GM19395 (cell line): ENCODE data around the gene NAA80.
"Not testable (repeated sequence)": the region's sequence is repeated elsewhere in the genome, so short reads cannot be mapped to it uniquely, and the experiment has no call there.

ENCODE experiments used
- ATAC-seq: cut with Tn5 transposase; IDR thresholded peaks from one replicate; pipeline ENCODE4 v1.9.1; 2021; ENCODE audit warnings: mild to moderate bottlenecking, moderate library complexity; ENCODE audit not compliant: unreplicated experiment

NAA80 gene

GRCh38 chr3:50293079-50293801 lies 6.0 kb downstream of the NAA80 start:
- no peak for ATAC-seq

GRCh38 chr3:50292159-50293078 lies 6.8 kb downstream of the NAA80 start, which contains the start of gene IFRD2:
Gene IFRD2 (minus strand): TSS chr3:50292429. CDS start chr3:50292274, 155 bp downstream.
- ATAC-seq, result peak; percentile 93

- ATAC-seq, result no peak
These were observed 9.0 kb downstream of the NAA80 start for GRCh38 chr3:50290161-50290641.

GRCh38 chr3:50289130-50289529 lies 10.1 kb downstream of the NAA80 start:
- ATAC-seq, result no peak

- ATAC-seq, result no peak
These were observed 10.7 kb downstream of the NAA80 start for GRCh38 chr3:50288387-50289007.

DNA sequence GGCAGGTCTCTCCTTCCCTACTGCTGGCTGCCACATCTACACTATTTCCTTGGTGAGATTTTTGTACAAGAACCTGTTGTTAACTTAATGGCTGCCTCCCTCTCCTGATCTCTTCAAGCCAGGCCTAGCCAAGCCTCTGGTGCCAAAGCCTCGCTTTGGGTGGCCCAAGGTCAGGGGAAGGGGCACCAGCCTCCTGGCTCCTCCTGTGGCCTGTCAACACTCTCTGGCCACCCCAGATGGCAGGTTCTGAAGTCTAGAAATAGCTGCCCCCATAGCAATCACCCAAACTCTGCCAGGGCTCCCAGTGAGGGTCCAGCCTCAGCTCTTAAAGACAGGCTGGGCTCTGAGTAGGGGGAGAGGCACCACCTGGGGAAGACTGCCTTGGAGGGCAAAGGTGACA lies 11.9 kb downstream of the NAA80 start:
- ATAC-seq, result no peak

- no peak for ATAC-seq
These were observed 12.6 kb downstream of the NAA80 start for GRCh38 chr3:50286322-50287227.

GRCh38 chr3:50284121-50284520 lies 15.1 kb downstream of the NAA80 start:
- not testable (repeated sequence) for ATAC-seq

DNA sequence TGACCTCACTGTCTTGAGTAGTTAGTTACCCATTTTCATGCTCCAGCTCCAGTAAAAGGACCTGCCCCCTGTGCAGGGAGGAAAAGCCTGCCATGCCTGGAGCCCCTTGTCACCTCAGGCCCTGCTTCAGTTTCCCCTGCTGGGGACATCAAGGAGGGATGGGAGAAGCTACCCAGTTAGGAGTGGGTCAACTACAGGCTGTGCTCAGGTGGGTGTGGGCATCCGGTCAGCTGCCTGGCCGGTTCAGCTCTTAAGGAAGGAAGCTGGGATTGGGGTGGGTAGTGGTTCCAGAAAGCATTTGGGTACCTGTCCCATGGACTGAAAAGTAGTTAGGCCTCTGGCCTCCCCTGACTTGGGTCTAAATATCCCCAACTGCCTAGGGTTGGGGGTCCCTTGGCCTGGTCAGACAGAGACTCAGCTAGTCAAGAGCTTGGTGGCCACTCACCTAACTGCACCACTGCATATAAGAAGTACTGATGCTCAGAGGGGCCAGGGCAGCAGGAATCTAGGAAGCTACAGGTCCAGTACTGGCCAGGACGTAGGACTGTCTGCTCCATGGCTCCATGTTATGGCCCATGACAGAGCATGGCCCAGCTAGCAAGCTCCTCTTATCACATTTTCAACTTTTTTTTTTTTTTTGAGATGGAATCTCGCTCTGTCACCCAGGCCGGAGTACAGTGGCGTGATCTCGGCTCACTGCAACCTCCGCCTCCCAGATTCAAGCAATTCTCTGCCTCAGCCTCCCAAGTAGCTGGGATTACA lies 19.8 kb downstream of the NAA80 start:
- no peak for ATAC-seq

DNA sequence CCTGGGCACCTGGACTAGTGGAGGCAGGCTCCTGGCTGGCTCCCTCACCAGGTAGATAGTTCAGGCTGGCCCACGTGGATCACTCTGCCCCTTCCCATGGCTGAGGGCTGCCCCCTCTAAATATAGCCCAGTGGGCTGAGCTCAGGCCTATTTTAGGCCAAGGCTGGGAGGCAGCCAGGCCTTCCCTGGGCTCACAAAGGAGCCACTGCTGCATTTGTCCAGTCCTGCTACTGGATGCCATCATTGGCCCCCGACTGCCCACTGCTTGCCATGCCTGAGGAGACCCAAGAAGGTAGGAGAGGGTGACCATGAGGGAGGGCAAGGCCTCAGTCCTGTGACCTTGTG lies 20.4 kb downstream of the NAA80 start, which contains the start of gene LSMEM2:
TSS of gene LSMEM2 (plus strand) at position 208 of the 345 bp plus-strand sequence. CDS start at position 235, 27 bp downstream.
- no peak for ATAC-seq

GRCh38 chr3:50278123-50278879 lies 20.9 kb downstream of the NAA80 start:
- no peak for ATAC-seq

GRCh38 chr3:50276762-50277101 lies 22.5 kb downstream of the NAA80 start:
- ATAC-seq, result no peak

DNA sequence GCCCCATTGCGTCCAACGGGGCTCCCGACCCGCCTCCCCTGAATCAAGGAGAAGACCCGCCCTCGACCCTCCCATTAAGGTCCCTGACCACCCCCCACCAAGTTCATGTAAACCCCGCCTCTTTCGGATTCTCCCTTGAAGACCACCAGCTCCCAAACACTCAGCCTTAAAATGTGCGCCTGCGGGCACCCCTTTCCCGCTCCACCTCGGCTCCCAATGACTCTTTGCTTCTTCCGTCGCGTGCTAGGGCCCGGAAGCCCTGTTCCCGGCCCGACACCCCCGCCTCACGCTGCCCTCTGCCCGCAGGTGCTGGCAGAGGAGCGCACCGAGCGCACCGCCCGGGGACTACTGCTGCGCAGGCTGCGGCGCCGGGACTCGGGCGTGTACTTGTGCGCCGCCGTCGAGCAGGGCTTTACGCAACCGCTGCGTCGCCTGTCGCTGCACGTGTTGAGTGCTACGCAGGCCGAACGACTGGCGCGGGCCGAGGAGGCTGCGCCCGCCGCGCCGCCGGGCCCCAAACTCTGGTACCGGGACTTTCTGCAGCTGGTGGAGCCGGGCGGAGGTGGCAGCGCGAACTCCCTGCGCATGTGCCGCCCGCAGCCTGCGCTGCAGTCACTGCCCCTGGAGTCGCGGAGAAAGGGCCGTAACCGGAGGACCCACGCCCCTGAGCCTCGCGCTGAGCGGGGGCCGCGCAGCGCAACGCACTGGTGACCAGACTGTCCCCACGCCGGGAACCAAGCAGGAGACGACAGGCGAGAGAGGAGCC lies 23.0 kb downstream of the NAA80 start:
- no peak for ATAC-seq

DNA sequence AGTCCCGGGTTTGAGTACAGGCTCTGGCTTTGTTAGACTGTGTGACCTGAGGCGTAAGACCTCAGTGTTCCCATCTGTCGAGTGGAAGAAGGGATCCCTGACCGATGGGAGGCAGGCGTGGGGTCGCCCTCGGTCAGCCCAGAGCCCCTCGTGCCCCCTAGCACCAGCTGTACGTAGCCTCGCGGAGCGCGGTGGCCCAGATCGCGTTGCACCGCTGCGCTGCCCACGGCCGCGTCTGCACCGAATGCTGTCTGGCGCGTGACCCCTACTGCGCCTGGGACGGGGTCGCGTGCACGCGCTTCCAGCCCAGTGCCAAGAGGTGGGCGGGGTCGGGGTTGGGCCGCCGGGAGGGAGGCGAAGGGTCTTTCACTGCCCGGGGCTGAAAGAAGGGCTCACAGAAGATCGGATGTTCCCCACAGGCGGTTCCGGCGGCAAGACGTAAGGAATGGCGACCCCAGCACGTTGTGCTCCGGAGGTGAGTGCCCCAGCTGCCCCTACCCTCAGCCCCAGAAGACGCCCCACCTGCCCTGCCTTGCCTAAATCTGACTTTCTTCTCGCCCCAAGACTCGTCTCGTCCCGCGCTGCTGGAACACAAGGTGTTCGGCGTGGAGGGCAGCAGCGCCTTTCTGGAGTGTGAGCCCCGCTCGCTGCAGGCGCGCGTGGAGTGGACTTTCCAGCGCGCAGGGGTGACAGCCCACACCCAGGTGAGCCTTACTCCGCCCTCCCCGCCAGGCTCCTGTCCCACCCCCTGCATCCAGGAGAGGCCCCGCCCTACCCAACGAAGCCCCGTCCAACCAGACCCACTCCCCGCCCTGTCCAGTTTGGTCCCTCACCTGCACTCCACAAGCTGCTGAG lies 23.8 kb downstream of the NAA80 start:
- no peak for ATAC-seq

DNA sequence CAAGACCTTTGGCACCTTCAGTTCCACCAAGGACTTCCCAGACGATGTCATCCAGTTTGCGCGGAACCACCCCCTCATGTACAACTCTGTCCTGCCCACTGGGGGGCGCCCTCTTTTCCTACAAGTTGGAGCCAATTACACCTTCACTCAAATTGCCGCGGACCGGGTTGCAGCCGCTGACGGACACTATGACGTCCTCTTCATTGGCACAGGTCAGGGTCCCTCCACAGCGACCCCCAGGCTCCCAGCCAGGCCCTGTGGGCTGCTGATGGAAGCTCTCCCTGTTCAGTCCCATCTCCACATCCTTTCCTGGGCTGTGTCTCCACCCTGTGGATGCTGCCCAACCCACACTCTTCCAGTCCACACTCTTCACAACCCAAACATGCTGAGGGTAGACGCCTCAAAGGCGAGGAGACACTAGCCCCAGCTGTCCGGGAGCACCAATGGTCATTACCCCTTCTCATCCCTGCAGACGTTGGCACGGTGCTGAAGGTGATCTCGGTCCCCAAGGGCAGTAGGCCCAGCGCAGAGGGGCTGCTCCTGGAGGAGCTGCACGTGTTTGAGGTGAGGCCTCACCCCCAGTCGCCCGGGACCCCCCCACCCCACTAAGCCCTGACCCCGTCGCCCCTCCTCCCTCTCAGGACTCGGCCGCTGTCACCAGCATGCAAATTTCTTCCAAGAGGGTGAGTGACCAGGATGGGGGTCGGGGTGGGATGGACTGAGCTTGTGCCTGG lies 24.7 kb downstream of the NAA80 start:
- no peak for ATAC-seq

DNA sequence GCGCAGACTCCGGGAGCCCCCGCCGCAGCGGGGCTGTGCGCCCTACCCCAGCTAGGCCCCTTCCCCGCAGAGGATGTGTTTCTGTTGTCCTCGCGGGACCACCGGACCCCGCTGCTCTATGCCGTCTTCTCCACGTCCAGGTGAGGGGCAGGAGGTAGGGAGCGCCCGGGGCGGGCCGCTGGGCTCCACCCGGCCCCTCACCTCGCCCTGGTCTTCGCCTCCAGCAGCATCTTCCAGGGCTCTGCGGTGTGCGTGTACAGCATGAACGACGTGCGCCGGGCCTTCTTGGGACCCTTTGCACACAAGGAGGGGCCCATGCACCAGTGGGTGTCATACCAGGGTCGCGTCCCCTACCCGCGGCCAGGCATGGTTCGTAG lies 25.5 kb downstream of the NAA80 start:
- ATAC-seq, result no peak
